Rectal smooth muscle tissue (tissue), 1 donor: ENCODE measurements around the gene EPHA1.
"Not testable (repeated sequence)": the region's sequence is repeated elsewhere in the genome, so short reads cannot be mapped to it uniquely, and the experiment has no call there.

Source experiments
- H3K27ac ChIP-seq: one replicate; pipeline ENCODE4 v1.7.0; 2013; ENCODE audit warnings: low read depth, low read length, inconsistent platforms
- H3K27me3 ChIP-seq: one replicate; pipeline ENCODE4 v1.7.0; 2013; ENCODE audit warnings: low read length; ENCODE audit not compliant: control insufficient read depth, insufficient read depth
- H3K36me3 ChIP-seq: one replicate; pipeline ENCODE4 v1.7.0; 2013; ENCODE audit warnings: low read length; ENCODE audit not compliant: control insufficient read depth, insufficient read depth
- H3K4me1 ChIP-seq: one replicate; pipeline ENCODE4 v1.7.0; 2013; ENCODE audit warnings: low read length; ENCODE audit not compliant: control insufficient read depth, insufficient read depth
- H3K4me3 ChIP-seq: one replicate; pipeline ENCODE4 v1.7.0; 2013; ENCODE audit warnings: low read length
- H3K9ac ChIP-seq: one replicate; pipeline ENCODE4 v1.7.0; 2013; ENCODE audit warnings: low read length

The EPHA1 gene

GRCh38 chr7:143396182-143396581 lies 12.5 kb downstream of the EPHA1 start:
- no peaks in the 10 kb centered on the region for H3K27me3 ChIP-seq
- peaks cover 5% of the 10 kb centered on the region for H3K36me3 ChIP-seq
- peaks cover 10% of the 10 kb centered on the region for H3K4me1 ChIP-seq
- no peak overlapping the region for H3K27ac ChIP-seq
- no peak overlapping the region for H3K9ac ChIP-seq
- H3K4me3 ChIP-seq: no peak overlapping the region

DNA sequence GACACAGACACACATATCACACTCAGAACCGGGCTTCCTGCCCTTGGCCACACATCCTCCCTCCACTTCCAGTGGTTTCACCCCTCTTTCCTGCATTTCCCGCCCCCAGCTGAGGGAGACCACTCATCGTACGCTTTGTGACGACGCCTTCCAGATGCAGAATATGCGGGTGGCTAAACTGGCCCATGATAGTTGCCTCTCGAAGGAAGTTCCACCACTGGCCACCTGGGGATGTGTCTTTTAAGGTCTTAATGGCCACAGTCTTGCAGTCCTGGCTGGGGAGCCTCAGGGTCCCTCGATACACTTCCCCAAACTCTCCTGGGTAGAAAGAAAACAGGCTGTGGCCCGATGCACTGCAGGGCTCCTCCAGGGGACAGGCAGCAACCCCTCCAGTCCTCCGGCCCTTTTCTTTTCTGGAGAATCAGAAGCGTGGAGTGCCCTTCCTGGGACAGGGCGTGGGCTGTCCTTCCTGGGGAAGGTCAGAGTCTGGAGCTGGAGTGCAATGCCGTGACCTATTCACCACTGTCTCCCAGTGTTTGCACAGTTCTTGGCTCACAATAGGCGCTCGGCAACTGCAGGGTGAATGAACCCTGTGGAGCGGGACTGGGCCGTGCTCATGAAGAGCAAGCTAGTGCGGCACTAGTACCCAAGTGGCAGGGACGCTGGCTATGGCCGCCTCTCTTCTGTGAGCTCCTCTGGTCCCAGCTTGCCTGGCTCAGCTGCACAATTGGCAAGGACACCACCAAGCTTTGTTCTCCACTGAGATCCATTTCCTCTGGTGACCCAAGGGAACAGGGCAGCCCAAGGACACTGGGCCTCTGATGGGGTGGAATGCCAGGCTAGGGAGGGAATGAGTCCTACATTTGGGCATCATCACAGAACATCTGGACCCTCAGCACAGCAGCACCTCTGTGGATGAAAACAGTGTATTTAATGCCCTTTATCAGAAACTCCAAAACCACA lies 13.2 kb downstream of the EPHA1 start:
- no peak overlapping the region for H3K4me3 ChIP-seq
- H3K27ac ChIP-seq: no peak overlapping the region
- peaks cover 5% of the 10 kb centered on the region for H3K36me3 ChIP-seq
- H3K9ac ChIP-seq: no peak overlapping the region
- H3K27me3 ChIP-seq: no peaks in the 10 kb centered on the region
- peaks cover 17% of the 10 kb centered on the region for H3K4me1 ChIP-seq

DNA sequence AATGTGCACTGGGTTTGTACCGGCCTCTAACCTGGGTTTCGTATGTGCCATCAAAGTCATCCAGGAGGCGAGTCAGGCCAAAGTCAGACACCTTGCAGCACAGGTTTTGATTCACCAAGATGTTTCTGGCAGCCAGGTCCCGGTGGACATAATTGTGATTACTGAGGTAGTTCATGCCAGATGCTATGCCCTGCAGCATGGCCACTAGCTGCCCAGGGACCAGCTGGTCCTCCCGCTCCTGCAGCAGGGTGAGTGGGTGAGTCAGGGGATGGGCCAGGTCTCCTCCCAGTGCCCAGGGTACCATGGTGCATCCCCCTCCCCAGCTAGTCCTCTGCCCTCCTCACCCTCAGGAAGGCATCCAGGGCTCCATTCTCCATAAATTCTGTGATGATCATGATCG lies 13.9 kb downstream of the EPHA1 start:
- H3K4me3 ChIP-seq: no peak overlapping the region
- H3K36me3 ChIP-seq: peaks cover 9% of the 10 kb centered on the region
- no peak overlapping the region for H3K27ac ChIP-seq
- H3K4me1 ChIP-seq: peaks cover 18% of the 10 kb centered on the region
- H3K27me3 ChIP-seq: no peaks in the 10 kb centered on the region
- no peak overlapping the region for H3K9ac ChIP-seq

DNA sequence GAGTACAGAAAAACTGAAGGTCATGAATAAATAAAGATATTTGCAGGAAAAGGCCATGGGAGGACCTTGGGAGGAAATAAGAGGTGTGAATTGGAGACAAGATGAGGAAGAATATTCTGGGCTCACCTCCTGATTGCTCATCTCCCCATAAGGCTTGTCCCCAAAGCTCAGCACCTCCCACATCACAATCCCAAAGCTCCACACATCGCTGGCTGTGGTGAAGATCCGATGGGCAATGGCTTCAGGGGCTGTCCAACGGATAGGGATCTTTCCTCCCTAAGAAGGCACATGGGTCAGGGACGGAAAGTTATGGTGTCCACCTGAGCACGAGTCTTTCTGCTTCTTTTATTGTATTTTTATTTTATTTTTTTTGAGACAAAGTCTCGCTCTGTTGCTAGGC lies 14.6 kb downstream of the EPHA1 start:
- no peak overlapping the region for H3K27ac ChIP-seq
- no peak overlapping the region for H3K4me3 ChIP-seq
- peaks cover 16% of the 10 kb centered on the region for H3K36me3 ChIP-seq
- H3K4me1 ChIP-seq: peaks cover 18% of the 10 kb centered on the region
- no peak overlapping the region for H3K9ac ChIP-seq
- no peaks in the 10 kb centered on the region for H3K27me3 ChIP-seq

DNA sequence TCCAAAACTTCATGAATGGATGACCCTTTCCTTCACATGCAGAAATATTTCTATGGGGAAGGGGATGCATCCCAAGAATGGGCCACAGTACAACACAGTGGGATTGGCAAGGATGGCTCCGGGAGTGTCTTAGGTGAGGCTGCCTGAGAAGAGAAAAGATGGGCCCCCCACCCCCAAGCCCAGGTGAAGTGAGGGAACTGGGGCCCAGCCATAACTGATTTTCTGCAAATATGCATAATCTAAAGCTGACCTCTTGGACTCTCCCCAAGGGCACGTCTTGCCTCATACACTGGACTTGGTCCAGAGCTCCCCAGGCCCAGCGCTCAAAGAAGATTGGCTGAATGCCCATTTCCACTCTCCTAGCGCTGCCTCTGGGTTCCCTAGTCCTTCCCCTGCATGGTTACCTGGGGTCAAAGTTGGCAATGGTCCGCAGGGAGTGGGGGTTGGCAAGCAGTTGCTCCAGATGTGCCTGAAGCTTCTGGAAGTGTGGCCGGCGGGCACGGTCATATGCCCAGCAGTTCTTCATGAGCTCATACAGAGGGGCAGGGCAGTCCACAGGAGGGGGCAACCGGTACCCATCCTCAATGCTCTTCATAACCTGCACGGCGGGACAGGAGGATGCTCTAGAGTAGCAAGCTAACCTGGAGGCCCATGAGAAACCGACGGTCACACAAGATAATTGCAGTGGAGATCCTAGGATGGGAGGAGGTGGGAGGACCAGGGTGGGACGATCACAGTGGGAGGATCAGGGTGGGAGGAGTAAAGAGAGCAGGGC lies 15.2 kb downstream of the EPHA1 start:
- no peak overlapping the region for H3K27ac ChIP-seq
- H3K4me1 ChIP-seq: peaks cover 18% of the 10 kb centered on the region
- no peak overlapping the region for H3K4me3 ChIP-seq
- peaks cover 21% of the 10 kb centered on the region for H3K36me3 ChIP-seq
- no peaks in the 10 kb centered on the region for H3K27me3 ChIP-seq
- H3K9ac ChIP-seq: no peak overlapping the region

GRCh38 chr7:143392875-143393266 lies 15.8 kb downstream of the EPHA1 start:
- H3K36me3 ChIP-seq: peaks cover 21% of the 10 kb centered on the region
- H3K4me1 ChIP-seq: peaks cover 18% of the 10 kb centered on the region
- no peak overlapping the region for H3K27ac ChIP-seq
- H3K4me3 ChIP-seq: no peak overlapping the region
- H3K27me3 ChIP-seq: no peaks in the 10 kb centered on the region
- no peak overlapping the region for H3K9ac ChIP-seq

DNA sequence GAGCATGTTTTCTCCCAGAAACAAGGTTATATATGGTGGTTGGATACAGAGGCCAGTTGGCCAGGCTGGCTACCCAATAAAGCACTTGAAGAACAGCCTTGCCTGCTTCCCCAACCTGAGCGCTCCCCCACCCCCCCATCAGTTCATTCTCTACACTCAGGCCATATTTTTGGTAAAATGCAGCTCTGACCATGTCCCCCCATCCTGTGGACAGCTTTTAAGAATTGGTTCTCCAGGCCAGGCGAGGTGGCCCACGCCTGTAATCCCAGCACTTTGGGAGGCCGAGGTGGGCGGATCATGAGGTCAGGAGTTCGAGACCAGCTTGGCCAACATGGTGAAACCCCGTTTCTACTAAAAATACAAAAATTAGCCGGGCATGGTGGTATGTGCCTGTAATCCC lies 16.2 kb downstream of the EPHA1 start:
- H3K4me3 ChIP-seq, H3K9ac ChIP-seq, H3K27me3 ChIP-seq: not testable (repeated sequence)
- Histone ChIP-seq H3K4me1 (peaks cover 21% of the 10 kb centered on the region), H3K27ac (peak overlapping the region; percentile 62), H3K36me3 (peaks cover 23% of the 10 kb centered on the region)

- peak overlapping the region; percentile 95 for H3K27ac ChIP-seq
- H3K4me1 ChIP-seq: peaks cover 27% of the 10 kb centered on the region
- H3K27me3 ChIP-seq: no peaks in the 10 kb centered on the region
- peaks cover 23% of the 10 kb centered on the region for H3K36me3 ChIP-seq
- no peak overlapping the region for H3K9ac ChIP-seq
- peak overlapping the region; percentile 34 for H3K4me3 ChIP-seq
These were observed 16.9 kb downstream of the EPHA1 start for GRCh38 chr7:143391462-143392404.

DNA sequence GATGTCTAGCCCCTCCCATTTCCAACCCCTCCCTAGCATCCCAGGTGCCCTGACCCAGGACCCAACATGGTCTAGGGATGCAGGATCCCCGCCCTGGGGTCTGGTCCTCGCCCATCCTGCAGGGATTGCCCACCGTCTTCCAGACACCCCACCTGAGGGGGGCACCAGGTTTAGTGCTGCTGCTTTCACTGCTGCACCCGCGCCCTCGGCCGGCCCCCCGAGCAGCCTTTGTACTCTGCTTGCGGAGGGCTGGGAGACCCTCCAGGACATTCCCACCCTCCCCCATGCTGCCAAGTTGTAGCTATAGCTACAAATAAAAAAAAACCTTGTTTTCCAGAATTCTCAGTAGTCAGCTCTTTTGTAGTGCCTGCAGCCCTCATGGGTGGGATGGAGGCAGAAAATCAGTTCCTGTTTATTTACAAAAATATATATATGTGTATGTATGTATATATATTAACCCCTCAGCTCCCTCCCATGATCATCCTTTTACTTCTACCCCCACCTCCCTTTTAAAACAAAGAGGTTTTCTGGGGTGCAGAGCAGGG lies 17.8 kb downstream of the EPHA1 start:
- Histone ChIP-seq H3K9ac (no peak overlapping the region), H3K4me3 (no peak overlapping the region), H3K36me3 (peaks cover 23% of the 10 kb centered on the region)

DNA sequence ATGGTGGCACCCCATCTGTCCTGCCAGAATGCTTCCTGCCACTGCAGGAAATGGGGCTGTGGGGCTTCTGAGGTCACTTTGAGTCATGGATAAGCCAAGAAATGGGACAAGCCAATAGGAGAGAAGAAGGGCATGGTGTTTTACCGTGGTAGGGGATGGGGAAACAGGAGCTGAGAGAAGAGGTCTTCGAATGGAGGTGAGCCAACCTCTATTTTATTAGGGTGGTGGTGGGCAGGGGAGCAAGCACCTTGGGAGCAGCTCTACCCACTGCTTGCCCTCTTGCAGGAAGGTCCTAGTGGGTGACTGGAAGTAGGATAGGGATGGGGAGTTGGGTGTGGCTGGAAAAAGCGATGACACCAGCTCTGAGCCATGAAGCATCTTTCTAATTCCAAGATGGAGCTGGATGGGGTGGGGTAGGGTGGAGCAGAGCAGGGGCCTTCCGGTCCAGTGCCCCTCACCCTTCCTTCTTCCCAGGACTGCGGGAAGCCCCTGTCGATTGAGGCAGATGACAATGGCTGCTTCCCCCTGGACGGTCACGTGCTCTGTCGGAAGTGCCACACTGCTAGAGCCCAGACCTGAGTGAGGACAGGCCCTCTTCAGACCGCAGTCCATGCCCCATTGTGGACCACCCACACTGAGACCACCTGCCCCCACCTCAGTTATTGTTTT lies 18.4 kb downstream of the EPHA1 start:
- no peak overlapping the region for H3K9ac ChIP-seq
- H3K36me3 ChIP-seq: peaks cover 23% of the 10 kb centered on the region
- H3K27me3 ChIP-seq: no peaks in the 10 kb centered on the region
- H3K4me3 ChIP-seq: no peak overlapping the region
- H3K4me1 ChIP-seq: peaks cover 39% of the 10 kb centered on the region
- H3K27ac ChIP-seq: peak overlapping the region; percentile 41

More for the DNA sequence above, 17.8 kb downstream of the EPHA1 start:
- Histone ChIP-seq H3K27ac (peak overlapping the region; percentile 95), H3K27me3 (no peaks in the 10 kb centered on the region), H3K4me1 (peaks cover 33% of the 10 kb centered on the region)

GRCh38 chr7:143389316-143390103 lies 19.1 kb downstream of the EPHA1 start:
- no peak overlapping the region for H3K9ac ChIP-seq
- H3K27me3 ChIP-seq: no peaks in the 10 kb centered on the region
- no peak overlapping the region for H3K4me3 ChIP-seq
- peaks cover 23% of the 10 kb centered on the region for H3K36me3 ChIP-seq
- no peak overlapping the region for H3K27ac ChIP-seq
- H3K4me1 ChIP-seq: peaks cover 46% of the 10 kb centered on the region
